NCI-H1105 treated with DMSO at 0.1 percent for 48 hours (cell line): ENCODE results near the gene UPK3BL2.
"Not testable (repeated sequence)": the region's sequence is repeated elsewhere in the genome, so short reads cannot be mapped to it uniquely, and the experiment has no call there.

Experiments
- DNase-seq: peaks from one replicate; lab custom pipeline; 2025; lab: John Stamatoyannopoulos, UW

Gene UPK3BL2

DNA sequence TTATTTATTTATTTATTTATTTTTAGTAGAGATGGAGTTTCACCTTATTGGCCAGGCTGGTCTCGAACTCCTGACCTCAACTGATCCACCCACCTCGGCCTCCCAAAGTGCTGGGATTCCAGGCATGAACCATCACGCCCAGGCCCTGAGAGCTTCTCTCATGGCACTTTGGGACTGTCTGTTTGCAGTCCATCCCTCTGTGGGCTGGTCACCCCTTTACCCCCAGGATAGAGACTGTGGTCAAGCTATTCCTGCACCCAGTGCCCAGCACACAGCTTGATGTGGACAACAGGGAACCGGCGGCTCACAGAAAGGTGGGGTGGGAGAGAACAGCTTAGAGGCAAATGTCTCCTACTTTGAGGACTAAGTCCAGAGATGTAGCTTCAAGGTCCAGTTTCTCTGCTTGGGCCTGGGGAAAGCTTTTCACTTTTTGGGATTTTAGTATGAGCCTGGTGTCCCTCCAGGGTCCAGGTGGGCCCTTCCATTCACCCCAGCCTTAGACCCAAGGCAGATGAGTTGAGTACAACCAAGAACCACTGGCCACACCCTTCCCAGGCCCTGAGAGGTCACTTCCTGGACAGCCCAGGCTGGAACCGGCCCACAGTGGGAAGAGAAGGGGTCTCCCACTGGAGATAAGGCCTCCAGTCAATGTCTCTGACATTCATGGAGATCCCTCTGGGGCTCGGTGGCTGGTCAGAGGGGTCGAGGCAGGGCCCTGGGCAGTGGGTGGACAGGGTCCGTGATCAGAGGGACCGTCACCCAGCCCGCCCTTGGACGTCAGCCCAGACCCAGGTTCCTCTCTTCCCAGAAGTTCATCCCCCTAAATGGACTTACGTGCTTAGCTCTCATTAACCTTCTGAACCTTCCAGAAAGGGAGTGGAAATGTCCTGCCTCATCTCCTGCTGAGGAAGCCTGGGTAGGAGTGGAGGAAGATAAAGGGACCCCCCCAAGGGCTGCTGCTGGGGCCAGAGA is 15.4 kb downstream of the UPK3BL2 start:
- DNase-seq, result not testable (repeated sequence)

DNA sequence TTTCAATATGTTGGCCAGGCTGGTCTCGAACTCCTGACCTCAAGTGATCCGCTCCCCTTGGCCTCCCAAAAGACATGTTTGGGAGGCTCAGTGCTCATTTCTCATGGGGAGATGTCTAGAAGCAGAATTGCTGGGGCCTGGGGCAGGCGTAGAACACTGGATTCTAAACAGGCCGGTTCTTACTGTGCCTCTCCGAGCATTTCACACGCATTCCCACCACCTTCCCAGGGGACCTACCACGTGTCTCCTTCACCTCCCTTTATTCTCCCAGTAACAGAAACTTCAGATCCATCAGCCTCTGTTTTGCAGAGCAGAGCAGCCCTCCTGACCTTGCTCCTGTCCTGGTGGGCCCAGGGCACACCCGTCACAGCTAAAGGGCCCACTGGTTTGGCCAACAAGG is 16.3 kb downstream of the UPK3BL2 start:
- DNase-seq, result not testable (repeated sequence)

DNA sequence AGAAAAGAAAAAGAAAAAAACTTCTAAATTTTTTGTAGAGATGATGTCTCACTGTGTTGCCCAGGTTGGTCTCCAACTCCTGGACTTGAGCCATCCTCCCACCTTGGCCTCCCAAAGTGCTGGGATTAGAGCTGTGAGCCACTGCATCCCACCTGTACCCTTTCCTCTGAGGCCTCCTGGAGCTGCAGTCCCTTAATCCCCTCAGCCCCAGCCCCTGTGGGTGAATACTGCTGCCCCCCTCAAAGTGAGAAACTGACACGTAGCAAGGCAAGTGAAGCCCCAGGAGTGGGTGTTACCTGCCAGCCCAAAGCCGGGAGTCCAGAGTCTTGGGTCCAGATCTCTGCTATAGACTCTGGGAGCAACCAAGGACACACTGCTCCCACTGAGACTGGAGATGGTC is 18.7 kb downstream of the UPK3BL2 start:
- not testable (repeated sequence) for DNase-seq

DNA sequence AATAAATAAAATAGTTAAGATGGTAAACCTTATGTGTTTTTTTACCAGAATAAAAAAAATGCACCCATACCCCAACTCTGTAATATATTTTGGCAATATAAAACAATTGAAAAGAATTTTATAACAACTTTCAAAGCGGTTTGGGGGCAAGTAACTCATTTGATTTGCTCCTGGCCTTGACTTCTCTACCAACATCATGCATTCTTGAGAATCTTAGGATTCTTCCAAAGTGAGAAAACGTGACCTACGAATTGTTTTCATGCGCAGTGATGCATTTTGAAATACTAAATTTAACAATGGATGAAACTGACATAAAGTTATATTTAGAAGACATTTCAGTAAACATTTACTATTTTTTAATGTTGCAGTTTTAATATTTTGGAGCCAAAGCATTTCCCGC is 22.7 kb downstream of the UPK3BL2 start:
- DNase-seq, result not testable (repeated sequence)

DNA sequence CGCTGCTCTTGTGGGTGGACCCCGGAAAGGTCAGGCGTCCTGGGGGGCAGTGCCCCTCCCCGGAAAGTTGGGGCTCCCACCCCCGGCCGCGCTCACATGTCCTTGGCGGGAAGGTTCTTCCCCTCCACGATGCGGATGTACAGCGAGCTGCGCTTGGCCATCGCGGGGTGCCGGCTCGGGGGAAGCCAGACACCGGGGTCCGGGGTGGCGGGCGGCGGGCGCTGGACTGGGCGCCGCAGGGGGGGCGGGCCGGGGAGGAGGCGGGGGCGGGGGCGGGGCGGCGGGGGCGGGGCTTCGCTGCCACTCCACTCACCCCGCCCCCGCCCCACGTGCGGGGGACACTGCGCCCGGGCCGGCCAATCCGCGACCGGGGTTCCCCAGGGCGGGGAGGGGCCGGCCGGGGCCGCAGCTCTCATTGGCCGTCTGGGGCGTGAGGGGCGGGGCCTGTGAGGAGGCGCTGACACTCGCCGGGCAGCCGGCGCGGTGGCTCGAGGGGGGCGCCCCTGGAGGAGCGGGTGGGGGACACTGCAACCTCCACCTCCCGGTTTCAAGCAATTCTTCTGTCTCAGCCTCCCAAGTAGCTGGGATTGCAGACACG is 25.8 kb downstream of the UPK3BL2 start, which contains the start of gene RASA4B:
Gene RASA4B (minus strand): TSS at position 228 of the 598 bp plus-strand sequence. CDS start 67 bp downstream, at position 161.
- not testable (repeated sequence) for DNase-seq

DNA sequence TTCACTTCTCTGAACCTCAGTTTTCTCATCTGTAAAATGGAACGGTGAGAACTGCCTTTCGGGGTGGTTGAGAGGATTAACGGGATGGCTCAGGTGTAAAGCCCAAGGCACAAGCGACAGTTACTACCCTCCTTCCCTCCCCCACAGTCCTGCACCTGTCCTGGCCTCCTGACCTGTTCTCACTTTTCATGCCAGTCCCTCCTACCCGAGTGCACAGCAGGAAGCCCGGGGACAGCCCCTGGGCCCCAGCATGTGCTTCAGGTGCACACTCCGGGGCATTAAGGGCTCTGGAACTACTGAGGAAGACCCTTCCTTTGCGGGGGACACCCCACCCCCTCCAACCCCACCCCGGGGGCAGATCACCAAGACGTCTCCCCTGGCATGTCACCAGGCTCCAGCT is 26.5 kb downstream of the UPK3BL2 start:
- DNase-seq, result not testable (repeated sequence)

DNA sequence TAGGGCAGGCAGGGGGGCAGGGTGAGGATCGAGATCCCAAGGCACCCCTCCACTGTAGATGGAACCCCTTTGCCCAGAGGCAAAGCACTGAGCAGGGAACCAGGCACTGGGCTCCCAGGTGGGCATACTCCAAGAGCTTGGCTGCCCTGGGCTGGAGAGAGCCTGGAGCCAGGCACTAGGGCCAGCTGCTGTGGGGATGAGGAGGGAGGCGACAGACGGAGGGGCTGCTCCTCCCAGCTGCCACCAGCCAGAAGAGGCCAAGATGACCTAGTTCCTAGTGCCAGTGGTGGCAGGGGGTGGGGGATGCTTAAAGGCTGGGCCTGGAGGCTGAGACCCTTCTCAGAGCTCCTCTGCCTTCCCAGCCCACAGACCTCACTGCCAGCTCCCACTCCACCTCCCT is 27.6 kb downstream of the UPK3BL2 start:
- DNase-seq, result not testable (repeated sequence)

DNA sequence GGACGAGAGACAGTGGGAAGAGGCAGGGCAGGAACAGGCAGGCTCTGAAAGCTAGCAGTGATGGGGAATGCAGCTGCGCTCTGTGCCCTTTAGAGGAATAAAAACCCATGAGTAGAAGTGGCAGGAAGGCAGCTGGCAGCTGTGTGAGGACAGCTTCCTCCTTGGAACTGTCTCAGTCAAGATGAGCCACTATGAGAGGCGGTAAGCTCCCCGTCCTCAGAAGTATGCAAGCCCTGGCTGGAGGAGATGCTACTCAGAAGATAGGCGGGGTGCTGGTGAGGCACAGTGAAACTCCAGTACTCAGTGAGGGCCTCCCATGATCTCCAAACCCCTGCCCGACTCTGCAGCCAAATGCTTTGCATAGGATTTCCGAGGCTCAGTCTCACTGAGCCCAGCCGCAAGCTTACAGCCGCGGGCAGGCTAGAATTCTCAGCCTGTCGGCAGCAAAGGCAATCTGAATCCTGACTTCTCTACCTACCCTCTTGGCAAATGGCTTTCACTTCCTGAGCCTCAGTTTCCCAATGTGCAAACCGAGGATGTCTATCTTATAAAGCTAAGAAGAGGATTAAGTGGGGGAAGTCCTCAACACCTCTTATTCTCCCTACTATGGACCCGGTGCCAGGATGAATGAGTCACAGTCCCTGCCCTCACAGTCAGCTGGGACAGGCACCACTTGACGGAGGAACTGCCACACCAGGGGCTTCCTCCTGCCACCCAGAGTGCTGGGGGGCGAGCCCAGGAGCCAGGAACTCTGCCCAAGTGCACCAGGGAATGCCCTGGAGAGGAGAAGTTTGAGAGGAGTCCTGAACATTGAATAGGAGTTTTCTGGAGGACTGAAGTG is 28.4 kb downstream of the UPK3BL2 start:
- DNase-seq, result not testable (repeated sequence)

DNA sequence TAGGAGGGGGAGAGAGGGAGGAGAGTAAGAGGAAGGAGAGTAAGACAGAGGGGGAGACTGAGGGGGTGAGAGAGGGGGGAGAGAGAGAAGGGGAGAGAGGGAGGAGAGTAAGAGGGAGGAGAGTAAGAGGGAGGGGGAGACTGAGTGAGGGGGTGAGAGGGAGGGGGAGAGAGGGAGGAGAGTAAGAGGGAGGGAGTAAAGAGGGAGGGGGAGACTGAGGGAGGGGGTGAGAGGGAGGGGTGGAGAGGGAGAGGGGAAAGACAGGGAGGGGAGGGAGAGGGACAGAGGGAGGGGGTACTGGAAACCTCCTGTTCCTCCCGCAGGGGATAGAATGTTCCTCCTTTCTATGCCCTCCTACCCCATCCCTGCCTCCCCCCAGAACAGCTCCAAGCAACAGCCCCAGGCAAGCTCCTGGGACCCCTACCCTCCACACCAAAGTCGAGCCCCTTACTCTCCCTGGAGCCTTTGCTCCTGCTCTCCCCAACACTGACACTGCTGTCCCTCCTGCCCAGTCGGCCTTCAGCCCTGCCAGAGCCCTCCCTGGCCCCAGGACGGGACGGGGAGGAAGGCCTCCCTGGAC is 30.8 kb downstream of the UPK3BL2 start:
- DNase-seq, result not testable (repeated sequence)

DNA sequence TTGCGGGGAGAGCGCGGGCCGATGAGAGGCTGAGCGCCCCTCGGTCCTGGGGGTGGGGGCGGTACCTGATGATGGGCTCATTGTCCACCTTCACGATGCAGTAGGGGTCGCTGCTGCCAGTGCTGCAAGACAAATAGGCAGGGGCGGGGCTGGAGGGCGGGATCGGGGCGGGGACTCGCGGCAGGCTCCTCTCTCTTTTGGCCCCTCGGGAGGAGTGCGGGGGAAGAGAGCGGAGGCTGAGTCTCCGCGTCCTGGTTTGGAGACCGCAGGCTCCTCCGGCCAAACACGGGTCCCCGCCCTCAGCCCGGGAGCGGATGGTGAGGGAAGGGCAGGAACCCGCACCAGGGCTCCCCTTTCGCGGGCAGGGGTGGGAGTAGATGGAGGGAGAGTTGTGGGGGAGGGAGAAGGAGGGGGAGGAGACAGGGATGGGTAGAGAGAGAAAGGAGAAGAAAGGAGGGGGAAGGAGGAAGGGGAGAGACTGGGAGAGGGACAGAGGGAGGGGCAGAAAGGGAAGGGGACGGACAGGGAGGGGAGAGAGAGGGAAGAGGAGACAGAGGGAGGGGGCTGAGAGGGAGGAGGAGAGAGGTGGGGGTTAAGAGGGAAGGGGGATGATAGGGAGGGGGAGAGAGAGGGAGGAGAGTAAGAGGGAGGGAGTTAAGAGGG is 31.5 kb downstream of the UPK3BL2 start:
- DNase-seq, result not testable (repeated sequence)

DNA sequence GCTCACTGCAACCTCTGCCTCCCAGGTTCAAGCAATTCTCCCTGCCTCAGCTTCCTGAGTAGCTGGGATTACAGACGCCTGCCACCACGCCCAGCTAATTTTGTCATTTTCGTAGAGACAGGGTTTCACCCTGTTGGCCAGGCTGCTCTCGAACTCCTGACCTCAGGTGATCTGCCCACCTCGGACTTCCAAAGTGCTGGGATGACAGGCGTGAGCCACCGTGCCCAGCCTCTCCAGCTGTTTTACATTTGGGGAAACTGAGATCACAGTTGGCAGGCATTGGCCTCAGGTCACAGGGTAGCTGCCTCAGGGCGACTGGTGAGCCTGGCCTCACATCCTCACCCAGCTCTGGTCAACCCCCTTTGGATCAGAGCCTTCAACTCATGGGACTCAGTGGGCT is 32.9 kb downstream of the UPK3BL2 start:
- not testable (repeated sequence) for DNase-seq

DNA sequence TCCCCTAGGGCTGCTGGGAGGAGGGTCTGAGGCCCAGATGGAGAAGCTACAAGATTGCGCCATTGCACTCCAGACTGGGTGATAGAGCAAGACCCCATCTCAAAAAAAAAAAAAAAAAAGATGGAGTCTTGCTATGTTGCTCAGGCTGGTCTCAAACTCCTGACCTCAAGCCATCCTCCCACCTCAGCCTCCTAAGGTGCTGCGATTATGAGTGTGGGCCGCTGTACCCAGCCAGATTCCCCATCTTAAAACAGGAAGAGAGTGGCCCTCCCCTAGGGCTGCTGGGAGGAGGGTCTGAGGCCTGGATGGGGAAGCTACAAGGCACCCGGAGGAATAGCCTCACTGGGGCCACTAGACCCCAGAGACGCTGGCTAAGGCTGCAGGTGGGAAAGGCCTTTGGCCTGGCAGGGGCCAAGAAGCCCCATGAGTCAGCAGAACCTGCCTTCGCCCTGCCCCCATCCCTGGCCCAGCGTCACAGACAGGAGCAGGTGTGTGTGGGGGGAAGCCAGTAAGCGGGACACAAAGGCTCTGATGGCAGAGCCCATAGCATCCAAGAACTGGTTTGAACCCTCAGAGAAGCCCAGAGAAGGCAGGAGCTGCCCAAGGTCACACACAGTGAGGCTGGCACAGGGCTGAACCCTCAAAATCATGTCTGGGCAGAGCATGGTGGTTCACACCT is 35.9 kb downstream of the UPK3BL2 start:
- DNase-seq, result not testable (repeated sequence)

DNA sequence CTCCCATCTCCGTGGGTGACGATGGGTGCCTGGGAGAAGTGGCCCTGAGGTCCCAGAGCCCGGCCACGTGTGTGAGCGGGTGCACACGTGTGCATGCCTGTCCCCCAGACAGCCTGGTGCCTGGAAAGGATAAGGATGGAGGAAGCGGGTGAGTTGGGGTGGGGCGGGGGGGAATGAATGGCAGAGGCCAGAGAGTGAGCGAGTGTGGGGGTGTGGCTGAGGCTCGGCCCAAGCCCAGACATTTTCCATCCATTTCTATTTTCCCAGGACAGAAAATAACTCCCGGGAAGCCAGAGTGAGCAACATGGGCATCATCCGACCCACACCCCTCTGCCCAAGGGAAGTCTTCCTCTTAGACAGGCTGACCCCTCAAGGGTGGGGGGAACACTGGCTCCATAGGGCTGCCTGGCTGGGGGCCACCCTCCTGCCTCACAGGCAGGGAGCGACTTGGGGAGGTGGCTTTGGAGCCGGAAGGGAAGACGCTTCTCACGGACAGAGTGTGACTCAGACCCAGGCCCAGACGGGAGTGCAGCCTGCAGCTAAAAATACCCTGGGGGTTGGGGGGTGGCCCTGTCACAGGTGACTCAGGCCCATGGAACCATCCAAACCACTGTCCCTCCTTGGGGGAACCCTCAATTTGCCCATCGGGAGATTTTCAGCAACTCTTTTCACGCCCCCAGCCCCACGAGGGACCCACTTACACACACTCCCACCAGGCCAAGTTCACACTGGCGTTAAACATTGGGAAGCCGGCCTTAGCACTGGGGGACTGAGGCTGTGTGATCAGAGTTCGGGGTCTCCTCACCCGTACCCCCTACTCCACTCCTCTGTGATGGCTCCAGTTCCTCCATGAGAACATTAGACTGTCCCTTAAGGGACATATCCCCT is 38.0 kb downstream of the UPK3BL2 start:
- not testable (repeated sequence) for DNase-seq

DNA sequence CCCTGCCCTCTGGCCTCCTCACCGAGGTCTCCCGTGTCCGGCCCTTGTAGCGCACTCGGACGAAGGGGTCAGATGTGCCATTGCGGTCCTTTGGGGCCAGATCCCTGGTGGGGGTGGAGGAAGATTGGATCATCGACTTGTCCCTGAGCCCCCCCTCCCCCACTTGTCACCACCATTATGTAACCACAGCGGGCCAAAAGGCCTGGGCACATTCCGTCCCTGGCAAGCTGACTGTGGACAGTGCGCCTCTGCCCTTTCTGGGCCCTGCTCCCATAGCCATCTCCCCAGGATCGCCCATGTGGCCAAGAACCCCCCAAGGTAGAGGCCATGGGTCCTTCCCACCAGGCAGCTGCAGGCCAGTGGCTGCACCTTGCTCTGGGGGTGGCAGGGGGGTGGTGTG is 40.4 kb downstream of the UPK3BL2 start:
- not testable (repeated sequence) for DNase-seq

DNA sequence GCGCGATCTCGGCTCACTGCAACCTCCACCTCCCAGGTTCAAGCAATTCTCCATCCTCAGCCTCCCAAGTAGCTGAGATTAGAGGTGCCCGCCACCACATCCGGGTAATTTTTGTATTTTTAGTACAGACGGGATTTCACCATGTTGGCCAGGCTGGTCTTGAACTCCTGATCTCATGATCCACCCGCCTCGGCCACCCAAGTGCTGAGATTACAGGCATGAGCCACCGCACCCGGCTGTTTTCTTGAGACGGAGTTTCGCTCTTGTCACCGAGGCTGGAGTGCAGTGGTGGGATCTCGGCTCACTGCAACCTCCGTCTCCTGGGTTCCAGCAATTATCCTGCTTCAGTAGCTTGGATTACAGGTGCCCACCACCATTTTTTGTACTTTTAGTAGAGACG is 45.2 kb downstream of the UPK3BL2 start:
- not testable (repeated sequence) for DNase-seq

DNA sequence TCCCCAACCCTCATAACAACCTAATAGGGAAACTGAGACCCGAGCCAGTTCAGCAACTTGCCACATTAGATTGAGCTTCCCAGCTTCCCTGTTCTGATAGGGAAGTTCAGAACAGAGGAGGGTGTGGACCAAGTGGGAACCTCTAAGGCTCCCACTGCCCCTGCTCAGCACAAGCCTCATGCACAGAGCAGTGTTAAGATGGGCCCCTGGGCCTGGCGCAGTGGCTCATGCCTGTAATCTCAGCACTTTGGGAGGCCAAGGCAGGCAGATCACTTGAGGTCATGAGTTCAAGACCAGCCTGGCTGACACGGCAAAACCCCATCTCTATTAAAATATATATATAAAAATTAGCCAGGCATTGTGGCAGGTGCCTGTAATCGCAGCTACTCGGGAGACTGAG is 46.2 kb downstream of the UPK3BL2 start:
- DNase-seq, result not testable (repeated sequence)

DNA sequence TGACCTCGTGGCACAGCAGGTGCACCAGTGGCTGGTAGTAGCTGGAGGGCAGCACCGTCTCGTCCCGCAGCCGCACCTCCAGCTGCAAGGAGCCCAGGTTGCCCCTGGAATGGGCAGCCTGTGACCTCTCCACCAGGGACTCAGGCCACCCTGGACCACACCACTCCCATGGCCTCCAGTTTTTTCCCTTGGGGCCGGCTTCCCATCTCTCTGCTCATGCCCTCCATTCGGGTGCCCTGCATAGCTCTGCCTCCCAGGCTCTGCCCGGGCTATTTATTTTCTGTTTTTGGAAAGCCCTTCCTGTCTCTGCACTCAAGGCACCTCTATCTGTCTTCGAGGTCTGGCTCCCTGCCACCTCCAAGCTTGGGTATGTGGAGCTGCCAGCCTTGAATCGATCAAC is 46.6 kb downstream of the UPK3BL2 start:
- not testable (repeated sequence) for DNase-seq

DNA sequence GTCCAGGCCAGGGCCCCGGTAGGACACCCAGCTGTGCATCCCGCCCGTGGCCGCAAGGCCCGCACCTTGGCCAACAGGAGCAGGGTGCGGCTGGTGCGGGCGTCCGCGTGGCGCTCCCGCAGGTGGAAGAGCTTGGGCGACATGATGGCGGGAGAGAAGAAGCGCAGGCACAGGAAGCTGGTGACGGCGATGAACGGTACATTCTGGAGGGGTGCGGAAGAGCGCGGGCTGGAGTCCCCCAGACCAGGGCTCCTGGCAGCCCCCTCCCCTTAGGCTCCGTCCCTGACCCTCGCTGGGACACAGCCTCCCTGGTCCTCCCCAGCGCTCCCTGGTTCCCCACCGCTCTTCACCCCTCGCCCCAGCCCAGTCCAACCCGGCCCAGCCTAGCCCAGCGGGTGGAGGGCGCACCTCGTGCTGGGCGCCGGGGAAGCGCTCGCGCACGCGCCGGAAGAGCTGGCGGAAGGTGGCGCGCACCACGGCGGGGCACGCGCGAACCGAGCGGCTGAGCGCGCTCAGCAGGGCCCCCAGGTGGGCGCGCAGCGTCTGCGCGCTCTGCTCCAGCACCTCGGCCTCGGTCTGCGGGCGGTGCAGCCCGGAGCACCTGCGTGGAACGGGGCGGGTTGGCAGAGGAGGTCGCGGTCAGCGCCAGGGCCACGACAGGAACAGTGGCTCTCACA is 48.9 kb downstream of the UPK3BL2 start:
- DNase-seq, result not testable (repeated sequence)

DNA sequence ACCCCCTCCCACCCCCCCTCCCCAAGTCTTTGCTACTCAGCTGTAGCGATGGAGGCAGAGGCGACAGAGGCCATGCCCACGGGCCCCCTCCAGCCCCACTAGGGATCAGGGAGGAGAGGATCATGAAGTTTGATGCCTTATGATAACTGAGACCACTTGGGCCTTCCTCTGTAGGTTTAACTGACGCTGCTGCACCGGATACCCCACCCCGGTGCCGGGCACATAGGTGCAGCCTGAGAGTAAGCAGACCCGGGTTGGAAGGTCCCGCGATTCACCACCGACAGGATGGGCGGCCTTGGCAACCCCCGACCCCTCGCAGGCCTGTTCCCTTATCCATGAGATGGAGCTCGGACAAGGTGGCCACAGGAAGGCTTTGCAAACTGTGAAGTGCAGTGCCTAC is 49.5 kb downstream of the UPK3BL2 start:
- not testable (repeated sequence) for DNase-seq
